K562 (cell line): Measurements from ENCODE around the gene MZB1. TPM values are rescaled to one million over a fixed set of nuclear protein-coding genes. Genes with fewer than 3 reads are reported as not detected.

ENCODE experiments used
- BHLHE40 ChIP-seq: IDR thresholded peaks from 2 replicates; pipeline ENCODE4 v1.6.1; 2011; ENCODE audit warnings: low read length, improper control_type of control experiment
- ETS1 ChIP-seq: conservative IDR thresholded peaks from 2 replicates; pipeline ENCODE4 v1.6.1; 2011; ENCODE audit warnings: low read depth, mild to moderate bottlenecking, low read length; ENCODE audit not compliant: control insufficient read depth
- ETS2 ChIP-seq: IDR thresholded peaks from 2 replicates; pipeline ENCODE4 v1.6.1; 2016; ENCODE audit warnings: borderline replicate concordance, missing genetic modification characterization, mild to moderate bottlenecking, moderate library complexity, missing compliant biosample characterization; ENCODE audit not compliant: poor library complexity, severe bottlenecking
- FOS ChIP-seq: IDR thresholded peaks from 3 replicates; pipeline ENCODE4 v1.6.1; 2011; ENCODE audit not compliant: insufficient read length; ENCODE audit errors: extremely low read depth
- IRF2 ChIP-seq: sonication (generic); formaldehyde crosslinking; IDR thresholded peaks from 2 replicates; pipeline ENCODE4 v1.8.1; 2022; ENCODE audit warnings: mild to moderate bottlenecking, missing genetic modification reagents
- JUN ChIP-seq, 2 experiments: sonication (generic) in 1 of 2; formaldehyde crosslinking in 1 of 2; IDR thresholded peaks; 2 replicates each; pipeline versions ENCODE4 v1.6.1 to v1.8.0; 2012 to 2022; ENCODE audit warnings: borderline replicate concordance in 2 of 2, mild to moderate bottlenecking in 2 of 2, improper control_type of control experiment in 1 of 2, low read depth in 1 of 2, low read length in 1 of 2, missing genetic modification reagents in 1 of 2
- POU5F1 ChIP-seq: fragments of 150-350 bp; IDR thresholded peaks from 2 replicates; pipeline ENCODE4 v1.6.1; 2014; ENCODE audit warnings: borderline replicate concordance, low read length, low read depth, mild to moderate bottlenecking; ENCODE audit not compliant: partially characterized antibody
- SIN3B ChIP-seq: fragments of 450-650 bp; IDR thresholded peaks from 2 replicates; pipeline ENCODE4 v1.6.1; 2017; ENCODE audit warnings: low read depth, mild to moderate bottlenecking, moderate library complexity
- SMAD3 ChIP-seq: fragments of 450-650 bp; formaldehyde crosslinking; conservative IDR thresholded peaks from 2 replicates; pipeline ENCODE4 v1.4.0; 2020; ENCODE audit warnings: mild to moderate bottlenecking
- SMARCC2 ChIP-seq: fragments of 450-650 bp; IDR thresholded peaks from 2 replicates; pipeline ENCODE4 v1.6.1; 2017; ENCODE audit warnings: antibody characterized with exemption, moderate library complexity, mild to moderate bottlenecking, low read depth
- SRSF7 ChIP-seq: fragments of 200-400 bp; formaldehyde crosslinking; optimal IDR thresholded peaks from 2 replicates; pipeline ENCODE3; 2017; ENCODE audit warnings: mild to moderate bottlenecking, low read depth, low read length
- STAG1 ChIP-seq: sonication (generic); formaldehyde crosslinking; IDR thresholded peaks from 2 replicates; pipeline ENCODE4 v1.5.0; 2020; ENCODE audit warnings: missing genetic modification reagents, borderline replicate concordance
- ZBTB33 ChIP-seq: sonication (generic); formaldehyde crosslinking; IDR thresholded peaks from 2 replicates; pipeline ENCODE4 v1.8.1; 2023; ENCODE audit warnings: mild to moderate bottlenecking, missing genetic modification reagents
- ZMIZ1 ChIP-seq, 2 experiments: fragments of 150-350 bp in 1 of 2; IDR thresholded peaks; 2 replicates each; pipeline ENCODE4 v1.6.1; 2012 to 2016; ENCODE audit warnings: low read depth in 2 of 2, low read length in 2 of 2, mild to moderate bottlenecking in 1 of 2, moderate library complexity in 1 of 2
- ZNF3 ChIP-seq: fragments of 250-450 bp; sonication (Bioruptor Pico); IDR thresholded peaks from 2 replicates; pipeline ENCODE4 v1.5.0; 2021; ENCODE audit warnings: mild to moderate bottlenecking, moderate library complexity
- ZNF436 ChIP-seq: fragments of 250-450, 450-650 bp; sonication (Bioruptor Pico); formaldehyde crosslinking; IDR thresholded peaks from 2 replicates; pipeline ENCODE4 v1.7.0; 2020; ENCODE audit warnings: mild to moderate bottlenecking
- ZSCAN29 ChIP-seq: fragments of 450-650 bp; IDR thresholded peaks from 2 replicates; pipeline ENCODE4 v1.6.1; 2017
- polyA plus RNA-seq, 8 experiments: library from polyadenylated mRNA; depleted of rRNA in 4 of 8; stranded (reverse) in 5 of 8; unstranded in 3 of 8; fragments of >200 nt; fragmentation: Nextera tagmentation in 2 of 8; fragmentation: Illumina TruSeq in 1 of 8; extraction: Ambion mirVana in 2 of 8; extraction: Trizol in 1 of 8; gene quantifications; 2 replicates each; pipeline versions ENCODE4 v1.2.1 to v1.2.3, GENCODE V29; 2011 to 2014; ENCODE audit warnings: inconsistent platforms in 1 of 8, missing spikeins in 1 of 8
- total RNA-seq, 7 experiments: library from RNA; depleted of rRNA in 6 of 7; stranded (reverse); fragments of >200 nt in 6 of 7; fragmentation: Illumina TruSeq in 2 of 7; extraction: Trizol in 2 of 7; gene quantifications; 2 replicates each; pipeline versions ENCODE4 v1.2.1 to v1.2.3, GENCODE V29; 2011 to 2021; ENCODE audit warnings: low replicate concordance in 1 of 7
- TF ChIP-seq, protein P1 (sequence below): fragments of 250-450 bp; sonication (Bioruptor Pico); IDR thresholded peaks from 2 replicates; pipeline ENCODE4 v1.9.0; 2021; ENCODE audit warnings: mild to moderate bottlenecking

MZB1 gene
- total and polyA plus RNA-seq, 9 of the 15 experiments (the other 6 are each of a cell fraction or from before 2014, with no cell fraction given) = 0.13 to 0.31 TPM; not detected in 7

DNA sequence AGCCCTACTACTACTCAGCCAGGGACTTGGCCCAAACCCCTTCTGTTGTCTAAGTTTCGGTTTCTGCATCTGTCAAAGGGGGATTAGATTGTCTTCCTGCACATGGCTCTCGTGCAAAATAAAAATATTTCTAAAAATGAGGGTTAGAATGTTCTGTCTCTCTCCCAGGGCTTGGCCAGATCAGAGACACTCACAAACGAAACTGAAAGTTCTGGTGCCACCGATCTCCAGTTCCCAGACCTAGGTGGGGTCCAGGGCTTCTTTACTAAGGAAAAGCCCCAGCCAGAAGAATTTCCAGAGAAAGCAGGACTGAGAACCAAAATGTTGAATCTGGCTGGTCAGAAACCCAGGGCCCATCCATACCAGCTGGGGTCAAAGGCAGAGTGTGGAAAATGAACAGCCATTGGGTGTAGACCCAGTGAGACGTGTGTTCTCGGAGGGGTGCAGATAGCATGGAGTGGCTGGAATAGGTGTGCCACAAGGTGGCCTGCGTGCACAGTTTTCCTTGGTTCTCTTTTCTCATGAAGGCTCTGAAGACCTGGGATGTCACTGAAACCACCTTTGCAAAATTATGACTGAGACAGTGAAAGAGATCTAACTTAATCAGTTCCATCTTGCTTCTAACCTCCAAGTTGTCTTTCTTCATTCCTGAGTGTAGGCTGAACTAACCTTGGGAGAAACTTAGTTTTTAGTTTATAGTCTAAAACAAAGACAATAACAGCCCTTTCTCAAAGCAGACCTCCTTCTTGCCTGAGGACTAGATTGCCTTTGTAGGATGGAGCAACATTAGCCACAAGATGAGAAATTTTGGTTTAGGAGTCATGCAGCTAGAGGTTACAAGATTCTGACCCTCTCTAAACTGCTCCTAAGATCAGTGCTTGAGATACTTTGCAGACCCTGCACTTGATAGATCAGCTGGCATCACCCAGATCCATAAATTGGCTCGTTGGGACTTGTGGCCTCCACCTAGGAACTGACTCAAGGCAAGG, 4.4 kb downstream of the MZB1 start (continued):
- TF ChIP-seq ZBTB33 (CRISPR knock-in tag) = 0 out of 2 replicates have a peak, but pooled peaks have one; percentile 20
- no peak for TF ChIP-seq ZNF3 (CRISPR knock-in tag)
- no peak for TF ChIP-seq ZSCAN29
- no peak for TF ChIP-seq ETS2 (tag)
- TF ChIP-seq, protein P1, sequence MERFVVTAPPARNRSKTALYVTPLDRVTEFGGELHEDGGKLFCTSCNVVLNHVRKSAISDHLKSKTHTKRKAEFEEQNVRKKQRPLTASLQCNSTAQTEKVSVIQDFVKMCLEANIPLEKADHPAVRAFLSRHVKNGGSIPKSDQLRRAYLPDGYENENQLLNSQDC (CRISPR knock-in tag) = no peak
- TF ChIP-seq SMARCC2 = no peak; the same call in 1 of the 2 replicates
- no peak for TF ChIP-seq POU5F1
- no peak for TF ChIP-seq IRF2 (CRISPR knock-in tag)
- TF ChIP-seq ZMIZ1 (IDR thresholded peaks at IDR 0.05; ENCODE audit: low read depth in 2 of 2, low read length in 2 of 2) = 0 out of 4 replicates have a peak, but pooled peaks of 1 of the 2 experiments have one; percentile 52
- 0 out of 2 replicates have a peak, but pooled peaks have one; percentile 14 for TF ChIP-seq SIN3B
- TF ChIP-seq SMAD3 (CRISPR knock-in tag) = no peak
- peak; percentile 20; the same call in 1 of the 2 replicates for TF ChIP-seq STAG1
- no peak for TF ChIP-seq FOS
- no peak for TF ChIP-seq ETS1
- peak; percentile 89 for TF ChIP-seq BHLHE40
- peak; percentile 49; the same call in 1 of the 2 replicates for TF ChIP-seq JUN (IDR thresholded peaks at IDR 0.05; ENCODE audit: borderline replicate concordance, low read depth, low read length)
- no peak for TF ChIP-seq JUN (CRISPR knock-in tag; IDR thresholded peaks at IDR 0.05; ENCODE audit: borderline replicate concordance)
- TF ChIP-seq ZNF436 (CRISPR knock-in tag) = no peak
- no peak for TF ChIP-seq SRSF7
